Measurements from ENCODE around the gene TCF7L2.
"Not testable (repeated sequence)": the region's sequence is repeated elsewhere in the genome, so short reads cannot be mapped to it uniquely, and the experiment has no call there.

TCF7L2 gene

GRCh38 chr10:113093188-113094113, 143.4 kb downstream of the TCF7L2 start:
- no peak for DNase-seq (ENCODE audit: low read depth in 2 of 2)

GRCh38 chr10:113094114-113094486, 144.1 kb downstream of the TCF7L2 start:
- no peak for DNase-seq (ENCODE audit: low read depth in 2 of 2)

GRCh38 chr10:113095419-113096127, 145.5 kb downstream of the TCF7L2 start:
- DNase-seq (ENCODE audit: low read depth in 2 of 2): no peak

- no peak for DNase-seq (ENCODE audit: low read depth in 2 of 2)
These were observed 146.3 kb downstream of the TCF7L2 start for GRCh38 chr10:113096128-113096996.

- DNase-seq (ENCODE audit: low read depth in 2 of 2): no peak
These were observed 147.0 kb downstream of the TCF7L2 start for GRCh38 chr10:113097036-113097435.

- no peak for DNase-seq (ENCODE audit: low read depth in 2 of 2)
These were observed 149.6 kb downstream of the TCF7L2 start for GRCh38 chr10:113099431-113100183.

- DNase-seq (ENCODE audit: low read depth in 2 of 2): no peak
These were observed 150.2 kb downstream of the TCF7L2 start for GRCh38 chr10:113100281-113100680.

- DNase-seq (ENCODE audit: low read depth in 2 of 2): no peak
These were observed 153.2 kb downstream of the TCF7L2 start for GRCh38 chr10:113103131-113103840.

GRCh38 chr10:113104047-113104446, 154.0 kb downstream of the TCF7L2 start:
- no peak for DNase-seq (ENCODE audit: low read depth in 2 of 2)

- DNase-seq (ENCODE audit: low read depth in 2 of 2): no peak
These were observed 158.3 kb downstream of the TCF7L2 start for GRCh38 chr10:113108194-113108835.

GRCh38 chr10:113108948-113109347, 158.9 kb downstream of the TCF7L2 start:
- DNase-seq (ENCODE audit: low read depth in 2 of 2): no peak

- DNase-seq (ENCODE audit: low read depth in 2 of 2): not testable (repeated sequence)
These were observed 159.4 kb downstream of the TCF7L2 start for GRCh38 chr10:113109482-113109881.

GRCh38 chr10:113111260-113111659, 161.2 kb downstream of the TCF7L2 start:
- no peak for DNase-seq (ENCODE audit: low read depth in 2 of 2)

GRCh38 chr10:113111900-113112853, 162.1 kb downstream of the TCF7L2 start:
- DNase-seq (ENCODE audit: low read depth in 2 of 2): no peak

GRCh38 chr10:113113241-113113640, 163.2 kb downstream of the TCF7L2 start:
- no peak for DNase-seq (ENCODE audit: low read depth in 2 of 2)

GRCh38 chr10:113113918-113114317, 163.9 kb downstream of the TCF7L2 start:
- DNase-seq (ENCODE audit: low read depth in 2 of 2): no peak

GRCh38 chr10:113115556-113115955, 165.5 kb downstream of the TCF7L2 start:
- DNase-seq (ENCODE audit: low read depth in 2 of 2): no peak

GRCh38 chr10:113118882-113119281, 168.8 kb downstream of the TCF7L2 start:
- no peak for DNase-seq (ENCODE audit: low read depth in 2 of 2)

GRCh38 chr10:113119801-113120200, 169.8 kb downstream of the TCF7L2 start:
- no peak for DNase-seq (ENCODE audit: low read depth in 2 of 2)

All from stimulated activated CD4-positive, alpha-beta T cell treated with anti-CD3 and anti-CD28 coated beads, Interleukin-15, amount 100 ng/mL, for 48 hours (primary cell).